NCI-H460 (cell line): ENCODE measurements around the gene C2orf92. TPM values are rescaled to one million over a fixed set of nuclear protein-coding genes. Genes with fewer than 3 reads are reported as not detected.
A peak's percentile ranks its signal among the peaks of the same experiment; 100 is the strongest.

Experiments used
- DNase-seq: peaks from one replicate; pipeline ENCODE4 v3.0.0-alpha.2; 2016; ENCODE audit warnings: low read depth; ENCODE audit errors: extremely low read depth
- total RNA-seq: library from RNA; depleted of rRNA; stranded (reverse); fragments of >200 nt; shearing (Covaris generic); gene quantifications from 2 replicates; pipeline ENCODE4 v1.2.3, GENCODE V29; 2014

The C2orf92 gene
- total RNA-seq, 1 experiment from 2014 or later = 2.1 TPM

DNA sequence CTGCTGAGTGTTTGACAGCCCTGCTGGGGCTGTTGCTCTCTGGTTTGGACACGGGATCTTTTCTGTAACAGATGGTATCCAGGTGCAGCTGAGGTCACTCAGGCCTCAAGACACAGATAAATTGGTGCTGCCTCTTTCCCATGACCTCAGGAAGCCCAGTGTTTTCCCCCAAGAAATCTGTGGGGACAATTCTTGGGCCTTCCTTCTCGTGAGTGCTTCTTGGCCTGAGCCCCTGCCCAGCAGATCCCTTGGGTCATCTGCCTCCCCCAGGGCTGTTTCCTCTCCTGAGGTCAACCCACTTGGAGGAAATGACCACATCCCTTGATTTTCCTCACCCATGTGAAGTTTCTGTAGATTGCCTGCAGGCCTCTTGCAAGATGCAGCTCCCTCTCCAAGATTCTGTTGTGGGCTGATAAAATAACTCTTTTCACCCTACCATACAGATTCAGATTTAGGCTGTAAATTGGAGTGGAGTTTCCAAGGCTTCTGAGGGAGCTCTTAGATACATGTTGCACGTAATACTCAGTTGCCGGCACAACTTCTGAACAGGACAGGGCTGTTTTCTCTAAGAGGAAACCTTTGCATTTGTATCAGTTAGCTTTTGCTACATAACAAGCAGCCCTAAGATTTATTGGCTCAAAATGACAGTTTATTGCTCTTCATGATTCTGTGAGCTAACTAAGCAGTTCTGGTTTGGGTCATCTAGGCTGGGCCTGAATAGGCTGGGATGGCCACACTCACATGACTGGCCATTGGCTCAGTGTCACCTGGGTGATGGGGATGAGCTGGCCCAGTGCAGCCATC lies 57.0 kb downstream of the C2orf92 start:
- DNase-seq = no peak

DNA sequence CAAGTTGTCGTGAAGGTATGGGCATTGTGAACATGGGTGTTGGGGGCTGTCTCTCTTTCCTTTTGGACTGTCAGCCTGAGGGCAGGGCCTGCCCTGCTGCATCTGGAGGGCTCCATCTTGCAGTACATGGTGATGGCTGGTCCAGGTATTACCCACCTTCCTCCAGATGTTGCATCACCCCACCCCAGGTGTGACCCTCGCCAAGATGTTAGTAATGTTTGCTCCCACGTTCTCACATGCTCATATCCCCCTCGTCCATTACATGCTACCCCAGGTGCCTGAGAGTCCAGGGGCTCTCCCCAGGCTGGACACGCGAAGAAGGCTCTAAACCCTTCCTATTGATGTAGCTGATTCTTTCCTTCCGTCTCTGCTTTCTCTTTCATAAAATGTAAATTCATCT lies 57.8 kb downstream of the C2orf92 start:
- no peak for DNase-seq

DNA sequence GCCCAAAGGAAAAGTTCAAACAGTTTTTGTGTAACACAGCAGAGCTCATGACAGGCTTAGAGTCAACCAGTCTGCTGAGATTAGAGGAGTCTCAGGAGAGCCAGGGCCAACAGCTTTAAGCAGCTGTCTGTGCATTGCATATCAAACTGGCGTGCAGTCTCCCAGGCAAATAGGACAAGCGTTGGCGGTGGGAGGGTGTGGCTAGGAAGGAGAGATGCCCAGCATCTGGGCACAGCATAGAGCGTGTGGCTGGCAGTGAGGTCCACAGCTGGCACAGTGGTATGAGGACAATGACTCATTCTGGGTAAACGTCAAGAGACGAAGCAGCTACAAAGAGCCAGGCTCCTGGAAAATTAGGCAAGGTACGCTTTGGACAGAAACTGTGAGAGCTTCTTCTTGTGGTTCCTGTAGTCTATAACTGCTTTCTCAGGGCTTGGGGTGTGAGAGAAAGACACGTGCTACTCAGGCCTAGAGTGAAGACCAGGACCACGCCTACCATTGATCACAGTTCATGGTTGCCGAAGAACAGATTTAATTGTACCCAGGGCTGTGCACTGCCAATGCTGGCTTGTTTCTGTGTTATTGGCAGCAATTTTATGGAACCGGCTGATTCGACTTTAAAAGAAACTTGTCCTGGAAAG lies 58.7 kb downstream of the C2orf92 start:
- DNase-seq = peak; percentile 8

DNA sequence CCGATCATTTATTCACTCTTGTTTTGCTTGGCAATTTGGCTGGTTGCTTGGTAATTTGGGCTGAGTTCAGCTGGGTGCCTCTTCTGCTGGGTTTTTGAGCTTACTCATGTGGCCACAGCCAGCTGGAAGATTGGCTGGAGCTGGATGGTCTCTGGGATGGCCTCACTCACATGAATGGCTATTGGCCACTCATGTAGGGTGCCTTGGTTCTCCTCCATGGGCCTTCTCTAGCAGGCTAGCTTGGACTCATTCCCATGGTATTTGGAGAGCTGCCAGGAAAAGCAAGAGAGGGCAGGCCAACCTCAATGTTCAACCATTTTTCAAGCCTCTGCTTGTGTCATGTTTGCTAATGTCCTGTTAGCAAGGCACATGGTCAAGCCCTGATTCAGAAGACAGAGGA lies 60.7 kb downstream of the C2orf92 start:
- peak; percentile 7 for DNase-seq

DNA sequence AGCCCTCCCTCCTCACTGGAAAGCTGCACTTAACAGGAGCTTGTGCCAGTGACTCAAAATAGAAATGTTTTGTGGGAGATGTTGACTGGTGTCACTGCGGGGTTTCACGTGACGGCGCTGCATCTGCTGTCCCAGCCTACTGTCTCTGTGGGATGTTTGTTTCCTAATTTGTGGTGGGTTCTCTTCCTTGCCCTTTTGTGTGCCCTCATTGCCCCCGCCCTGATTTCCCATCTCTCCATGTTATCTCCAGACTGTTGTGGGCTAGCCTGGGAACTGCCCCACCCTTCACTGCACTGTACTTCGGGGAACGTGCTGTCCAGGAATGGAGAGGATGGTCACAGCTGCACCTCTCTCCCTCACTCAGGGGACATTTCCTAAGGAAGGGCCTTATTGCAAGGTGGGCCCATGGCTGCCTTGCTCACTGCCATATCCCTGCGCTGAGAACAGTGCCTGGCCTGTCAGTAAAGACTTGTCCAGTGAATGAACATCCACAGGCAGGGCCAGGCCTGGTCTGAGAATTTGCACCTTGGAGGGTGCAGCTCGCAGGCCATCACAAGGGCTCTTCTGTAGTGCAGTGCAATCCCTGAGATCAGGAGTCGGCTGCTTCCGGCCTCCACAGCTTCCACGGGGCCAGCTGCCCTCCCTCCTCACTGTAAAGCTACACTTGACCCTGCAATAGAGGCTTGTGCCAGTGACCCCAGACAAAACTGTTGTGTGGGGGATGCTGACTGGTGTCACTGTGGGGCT lies 61.9 kb downstream of the C2orf92 start:
- DNase-seq = no peak

DNA sequence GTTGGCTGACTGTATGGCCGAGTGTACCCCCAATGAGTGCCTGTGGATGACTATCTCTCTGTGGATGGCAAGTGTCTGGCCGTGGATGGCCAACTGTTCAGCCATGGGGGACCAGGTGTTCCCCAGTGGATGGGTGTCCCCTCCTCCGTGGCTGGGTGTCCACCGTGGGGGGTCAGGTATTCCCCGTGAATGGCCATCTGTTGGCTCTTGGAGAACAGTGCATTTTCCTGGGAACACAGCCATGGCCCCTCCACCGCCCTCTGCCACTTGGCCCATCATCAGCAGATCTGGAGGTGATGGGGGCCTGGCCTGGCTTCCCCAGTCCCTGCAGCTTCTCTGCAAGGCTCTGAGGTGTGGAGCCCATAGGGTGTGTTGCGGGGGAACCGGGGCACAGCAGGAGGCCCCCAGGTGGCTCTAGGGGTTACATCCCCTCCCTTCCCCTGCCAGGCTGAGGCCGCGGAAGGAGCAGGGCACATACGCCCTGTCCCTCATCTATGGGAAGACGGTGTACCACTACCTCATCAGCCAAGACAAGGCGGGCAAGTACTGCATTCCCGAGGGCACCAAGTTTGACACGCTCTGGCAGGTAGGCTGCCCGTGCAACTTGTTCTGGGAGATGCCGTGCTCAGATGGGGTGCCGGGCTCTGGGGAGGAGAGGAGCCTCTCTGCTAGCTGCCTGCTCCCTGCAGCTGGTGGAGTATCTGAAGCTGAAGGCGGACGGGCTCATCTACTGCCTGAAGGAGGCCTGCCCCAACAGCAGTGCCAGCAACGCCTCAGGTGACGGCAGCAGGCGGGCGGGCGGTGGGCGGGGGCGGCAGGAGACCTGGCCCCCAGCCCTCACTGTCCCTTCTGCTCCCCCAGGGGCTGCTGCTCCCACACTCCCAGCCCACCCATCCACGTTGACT lies 63.2 kb downstream of the C2orf92 start:
- DNase-seq = no peak

DNA sequence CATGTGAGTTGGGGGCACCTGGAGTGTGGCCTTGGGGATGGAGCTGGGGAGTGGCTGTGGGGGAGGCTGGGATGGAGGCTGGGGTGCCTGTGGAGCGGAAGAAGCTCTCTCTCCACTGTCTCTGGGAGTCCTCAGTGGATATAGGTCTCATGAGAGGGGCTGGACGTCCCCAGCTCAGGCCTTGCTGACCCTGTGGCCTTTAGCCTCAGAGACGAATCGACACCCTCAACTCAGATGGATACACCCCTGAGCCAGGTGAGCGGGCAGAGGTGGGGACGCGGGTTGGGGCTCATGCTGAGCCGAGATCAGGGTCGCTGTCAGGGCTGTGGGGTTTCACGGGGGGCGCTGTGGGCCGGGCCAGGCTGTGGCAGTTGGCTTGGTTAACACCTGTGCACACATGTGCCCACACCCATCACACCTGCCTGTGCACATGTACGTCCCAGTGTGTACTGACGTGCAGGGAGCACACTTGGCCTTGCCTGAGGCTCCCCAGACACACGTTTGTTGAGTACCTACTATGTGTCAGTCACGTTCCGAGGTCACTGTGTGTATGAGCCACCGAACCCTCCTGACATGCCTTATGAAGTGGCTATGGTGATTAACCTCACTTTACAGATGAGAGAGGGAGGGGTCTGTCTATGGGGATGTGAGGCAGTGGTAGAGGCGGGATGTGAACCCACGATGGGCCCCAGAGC lies 64.0 kb downstream of the C2orf92 start:
- DNase-seq = no peak

DNA sequence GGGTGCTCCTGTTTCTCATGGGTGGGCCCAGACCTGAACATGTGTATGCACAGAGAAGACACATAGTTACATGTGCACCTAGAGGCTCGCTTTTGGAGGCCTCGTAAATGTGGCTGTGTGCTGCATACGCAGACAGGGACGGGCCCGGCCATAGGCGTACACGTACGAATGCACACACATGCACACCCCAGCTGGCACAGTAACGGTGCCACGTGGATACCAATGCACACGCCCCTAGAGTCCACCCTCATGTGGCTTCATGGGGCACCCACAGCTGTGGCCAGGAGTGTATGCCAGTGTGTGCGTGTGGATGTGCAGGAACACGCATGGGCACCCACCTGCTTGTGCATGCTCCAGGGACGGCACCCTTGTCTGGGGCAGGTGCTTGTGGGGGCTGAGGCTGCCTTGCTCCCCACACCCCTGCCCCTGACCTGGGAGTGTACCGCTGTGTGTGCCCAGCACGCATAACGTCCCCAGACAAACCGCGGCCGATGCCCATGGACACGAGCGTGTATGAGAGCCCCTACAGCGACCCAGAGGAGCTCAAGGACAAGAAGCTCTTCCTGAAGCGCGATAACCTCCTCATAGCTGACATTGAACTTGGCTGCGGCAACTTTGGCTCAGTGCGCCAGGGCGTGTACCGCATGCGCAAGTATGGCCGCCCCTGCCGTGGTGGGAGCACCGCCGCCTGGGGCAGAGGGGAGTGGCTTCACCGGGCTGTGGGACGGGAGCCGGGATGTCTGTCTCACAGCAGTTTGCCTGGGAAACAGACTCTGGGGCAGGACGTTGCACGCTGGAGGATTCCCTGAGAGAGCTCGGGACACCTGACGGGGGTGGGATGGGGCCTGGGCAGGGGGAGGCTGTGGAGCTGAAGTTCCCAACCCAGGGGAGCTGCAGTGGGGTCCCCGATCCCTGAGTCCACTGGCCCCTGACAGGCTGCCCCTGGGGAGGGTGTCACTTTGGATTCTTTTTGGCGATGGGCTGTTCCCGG lies 64.8 kb downstream of the C2orf92 start:
- no peak for DNase-seq

DNA sequence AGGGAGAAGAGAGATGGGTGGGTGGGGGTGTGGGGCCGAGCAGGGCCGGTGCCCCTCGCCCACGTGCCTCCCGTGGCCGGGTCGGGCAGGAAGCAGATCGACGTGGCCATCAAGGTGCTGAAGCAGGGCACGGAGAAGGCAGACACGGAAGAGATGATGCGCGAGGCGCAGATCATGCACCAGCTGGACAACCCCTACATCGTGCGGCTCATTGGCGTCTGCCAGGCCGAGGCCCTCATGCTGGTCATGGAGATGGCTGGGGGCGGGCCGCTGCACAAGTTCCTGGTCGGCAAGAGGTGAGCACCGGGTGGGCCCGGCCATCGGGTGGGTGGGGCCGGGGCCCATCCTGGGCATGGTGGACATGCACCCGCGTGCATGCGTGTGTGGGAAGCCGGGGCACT lies 65.6 kb downstream of the C2orf92 start:
- no peak for DNase-seq

DNA sequence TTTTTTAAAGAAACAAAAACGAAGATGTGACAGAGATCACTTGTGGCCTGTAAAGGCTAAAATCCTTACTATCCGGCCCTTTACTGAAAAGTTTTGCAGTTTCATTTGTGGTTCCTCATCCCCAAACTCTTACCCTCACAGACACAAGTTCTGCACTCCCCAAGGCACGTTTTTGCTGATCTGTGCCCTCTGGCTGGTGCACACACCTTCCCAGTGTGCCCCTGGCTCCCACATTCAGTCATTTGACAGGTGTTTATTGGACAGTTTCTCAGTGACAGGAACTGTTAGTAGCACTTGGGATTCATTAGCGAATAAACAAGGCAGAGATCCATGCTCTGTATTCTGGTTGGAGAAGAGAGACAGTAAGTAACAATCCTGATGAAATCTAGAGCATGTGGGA lies 66.7 kb downstream of the C2orf92 start:
- no peak for DNase-seq

DNA sequence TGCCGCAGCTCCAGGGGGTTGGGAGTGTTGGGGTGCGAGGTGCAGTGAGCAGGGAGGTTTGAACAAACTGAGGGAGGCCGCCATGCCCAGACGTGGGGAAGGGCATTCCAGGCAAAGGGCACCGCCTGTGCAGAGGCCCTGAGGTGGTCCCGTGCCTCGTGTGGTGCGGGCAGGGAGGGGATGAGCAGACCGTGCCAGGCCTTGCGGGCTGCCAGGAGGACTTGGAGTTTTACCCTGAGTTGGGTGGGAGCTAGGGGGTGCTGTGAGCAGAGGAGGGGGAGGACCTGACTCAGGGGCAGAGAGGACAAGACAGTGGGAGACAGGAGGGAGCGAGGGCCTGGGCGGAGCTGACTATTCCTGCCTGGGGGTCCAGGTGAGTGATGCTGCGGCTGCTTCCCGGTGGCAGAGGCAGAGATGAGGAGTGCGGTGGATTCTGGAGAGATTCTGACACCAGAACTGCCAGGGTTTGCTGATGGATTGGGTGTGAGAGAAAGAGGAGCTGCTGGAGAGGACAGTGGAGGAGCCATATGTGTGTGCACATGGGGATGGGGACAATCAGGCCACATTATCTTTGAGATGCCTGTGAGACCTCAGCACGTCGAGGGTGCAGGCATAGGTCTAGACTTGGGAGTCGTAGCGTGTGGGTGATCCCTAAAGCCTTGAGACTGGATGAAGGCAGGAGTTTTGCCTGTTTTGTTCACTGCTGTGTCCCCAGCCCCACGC lies 67.3 kb downstream of the C2orf92 start:
- DNase-seq = no peak

DNA sequence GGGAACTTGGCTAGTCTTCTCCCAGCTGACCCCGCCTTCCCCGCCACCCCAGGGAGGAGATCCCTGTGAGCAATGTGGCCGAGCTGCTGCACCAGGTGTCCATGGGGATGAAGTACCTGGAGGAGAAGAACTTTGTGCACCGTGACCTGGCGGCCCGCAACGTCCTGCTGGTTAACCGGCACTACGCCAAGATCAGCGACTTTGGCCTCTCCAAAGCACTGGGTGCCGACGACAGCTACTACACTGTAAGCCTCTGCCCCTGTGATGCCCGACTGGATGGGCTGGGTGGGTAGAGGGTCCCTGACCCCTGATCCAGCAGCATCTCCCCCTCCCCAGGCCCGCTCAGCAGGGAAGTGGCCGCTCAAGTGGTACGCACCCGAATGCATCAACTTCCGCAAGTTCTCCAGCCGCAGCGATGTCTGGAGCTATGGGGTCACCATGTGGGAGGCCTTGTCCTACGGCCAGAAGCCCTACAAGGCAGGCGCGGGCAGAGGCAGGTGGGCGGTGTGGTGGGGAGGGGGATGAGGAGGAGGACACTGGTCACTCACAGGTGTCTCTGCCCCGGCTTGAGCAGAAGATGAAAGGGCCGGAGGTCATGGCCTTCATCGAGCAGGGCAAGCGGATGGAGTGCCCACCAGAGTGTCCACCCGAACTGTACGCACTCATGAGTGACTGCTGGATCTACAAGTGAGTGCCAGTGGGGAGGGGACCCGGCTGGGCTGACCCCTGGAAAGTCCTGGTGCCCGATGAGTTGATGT lies 68.1 kb downstream of the C2orf92 start:
- no peak for DNase-seq

DNA sequence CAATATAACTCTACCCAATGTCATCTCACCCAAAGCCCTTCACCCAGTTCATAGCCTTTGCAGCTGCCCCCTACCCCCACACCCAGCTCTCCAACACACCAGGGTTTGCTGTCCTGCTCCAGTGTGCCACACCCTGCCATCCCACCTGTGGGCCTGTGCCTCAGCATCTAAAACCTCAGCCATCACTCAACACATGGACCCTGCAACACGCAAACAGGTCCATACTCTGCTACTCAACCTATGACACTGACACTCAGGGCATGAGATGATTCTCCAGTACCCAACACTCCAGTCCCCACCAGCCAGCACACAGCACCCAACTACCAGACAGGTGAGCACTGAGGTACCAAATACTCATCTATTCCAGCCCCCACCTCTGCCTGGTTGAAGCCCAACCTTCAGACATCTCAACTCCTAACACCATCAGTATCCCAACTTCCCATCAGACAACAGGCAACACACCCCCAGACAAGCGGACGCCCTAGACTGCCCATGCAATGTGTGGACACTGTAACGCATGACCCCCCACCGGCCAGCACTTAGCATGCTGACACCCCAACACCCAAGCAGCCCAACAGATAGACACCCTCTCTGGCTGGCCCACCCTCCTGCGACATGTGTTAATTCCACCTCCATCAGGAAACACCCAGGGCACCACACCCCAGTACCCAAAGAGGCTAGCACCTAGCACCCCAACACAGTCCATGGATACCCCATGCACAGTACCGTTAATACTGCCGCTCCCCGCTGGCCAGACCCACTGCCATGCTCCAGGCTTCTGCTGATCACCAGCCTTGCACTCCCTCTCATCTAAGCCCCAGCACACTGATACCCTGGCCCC lies 68.9 kb downstream of the C2orf92 start:
- DNase-seq = no peak

DNA sequence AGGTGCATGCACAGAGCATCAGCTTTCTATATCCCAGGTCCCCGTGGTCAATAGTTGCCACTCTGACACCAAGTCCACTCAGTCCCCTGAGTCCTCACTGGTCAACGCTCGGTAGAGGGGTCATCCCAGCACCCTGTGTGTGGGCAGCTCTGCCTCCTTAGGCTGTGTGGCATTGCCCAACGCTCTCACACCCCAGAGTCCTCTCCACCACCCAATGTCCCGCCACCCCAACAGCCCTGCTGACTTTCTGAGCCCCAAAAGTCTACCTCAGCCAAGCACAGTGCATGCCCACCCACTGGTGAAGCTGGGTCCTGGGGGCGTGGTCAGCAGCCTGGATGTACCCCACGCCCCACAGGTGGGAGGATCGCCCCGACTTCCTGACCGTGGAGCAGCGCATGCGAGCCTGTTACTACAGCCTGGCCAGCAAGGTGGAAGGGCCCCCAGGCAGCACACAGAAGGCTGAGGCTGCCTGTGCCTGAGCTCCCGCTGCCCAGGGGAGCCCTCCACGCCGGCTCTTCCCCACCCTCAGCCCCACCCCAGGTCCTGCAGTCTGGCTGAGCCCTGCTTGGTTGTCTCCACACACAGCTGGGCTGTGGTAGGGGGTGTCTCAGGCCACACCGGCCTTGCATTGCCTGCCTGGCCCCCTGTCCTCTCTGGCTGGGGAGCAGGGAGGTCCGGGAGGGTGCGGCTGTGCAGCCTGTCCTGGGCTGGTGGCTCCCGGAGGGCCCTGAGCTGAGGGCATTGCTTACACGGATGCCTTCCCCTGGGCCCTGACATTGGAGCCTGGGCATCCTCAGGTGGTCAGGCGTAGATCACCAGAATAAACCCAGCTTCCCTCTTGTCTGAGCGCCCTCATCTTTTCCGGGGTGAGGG lies 69.7 kb downstream of the C2orf92 start:
- no peak for DNase-seq

DNA sequence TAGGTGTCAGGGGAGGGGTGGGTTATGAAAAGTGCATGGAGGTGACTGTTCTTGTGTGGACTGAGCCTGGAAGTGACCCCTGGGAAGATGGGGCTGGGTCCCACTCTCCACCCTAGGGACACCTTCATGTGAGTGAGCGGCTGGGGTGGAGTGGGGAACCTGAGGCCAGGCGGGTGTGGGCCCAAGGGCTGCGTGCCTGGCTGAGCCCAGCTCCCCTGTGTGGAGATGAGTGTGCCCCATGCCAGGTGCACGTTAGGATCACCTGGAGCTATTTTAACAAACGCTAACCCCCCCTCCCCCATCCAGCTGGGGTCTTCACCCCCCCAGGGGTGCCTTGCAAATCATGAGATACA lies 70.4 kb downstream of the C2orf92 start:
- no peak for DNase-seq
